Spleen (tissue), 11 donors: ENCODE measurements around the gene TPST1. TPM values are rescaled to one million over a fixed set of nuclear protein-coding genes. Genes with fewer than 3 reads are reported as not detected.
"Not testable (repeated sequence)": the region's sequence is repeated elsewhere in the genome, so short reads cannot be mapped to it uniquely, and the experiment has no call there.

Source experiments
- DNase-seq: peaks from one replicate; pipeline ENCODE4 v3.0.0-alpha.2; 2020
- H3K27ac ChIP-seq, 8 donors: fragments of 200-600 bp; sonication (generic) in 7 of 8; 1 replicate in 4 of 8; 2 replicates in 4 of 8; pipeline versions ENCODE4 v1.5.0 to v1.8.0; 2016 to 2021; ENCODE audit warnings: inconsistent platforms in 4 of 8, mild to moderate bottlenecking in 4 of 8, moderate library complexity in 1 of 8
- H3K27me3 ChIP-seq, 7 donors: fragments of 200-600 bp; sonication (generic) in 6 of 7; replicated peaks in 1 of 7; 1 replicate in 4 of 7; 2 replicates in 3 of 7; pipeline versions ENCODE4 v1.5.0 to v1.8.0; 2016 to 2021; ENCODE audit warnings: inconsistent platforms in 3 of 7, mild to moderate bottlenecking in 1 of 7
- H3K36me3 ChIP-seq, 6 donors: fragments of 200-600 bp; sonication (generic) in 5 of 6; 1 replicate in 4 of 6; 2 replicates in 2 of 6; pipeline versions ENCODE4 v1.5.0 to v1.8.0; 2016 to 2021; ENCODE audit warnings: inconsistent platforms in 2 of 6
- H3K4me1 ChIP-seq, 6 donors: fragments of 200-600 bp; sonication (generic) in 5 of 6; 1 replicate in 3 of 6; 2 replicates in 3 of 6; pipeline versions ENCODE4 v1.5.0 to v1.8.0; 2016 to 2021; ENCODE audit warnings: inconsistent platforms in 3 of 6
- H3K4me3 ChIP-seq, 8 donors: fragments of 200-600 bp; sonication (generic) in 7 of 8; 1 replicate in 4 of 8; 2 replicates in 4 of 8; pipeline versions ENCODE4 v1.5.0 to v1.8.0; 2016 to 2021; ENCODE audit warnings: inconsistent platforms in 4 of 8, mild to moderate bottlenecking in 4 of 8, moderate library complexity in 2 of 8
- H3K9me3 ChIP-seq, 8 donors: fragments of 200-600 bp; sonication (generic) in 7 of 8; 1 replicate in 4 of 8; 2 replicates in 4 of 8; pipeline versions ENCODE4 v1.5.0 to v1.8.0; 2016 to 2021; ENCODE audit warnings: inconsistent platforms in 4 of 8
- POLR2A ChIP-seq, 3 donors: fragments of 450-650 bp; IDR thresholded peaks; one replicate each; pipeline ENCODE4 v1.5.1; 2017; ENCODE audit warnings: antibody characterized with exemption in 3 of 3, mild to moderate bottlenecking in 1 of 3
- POLR2AphosphoS5 ChIP-seq, 3 donors: sonication (generic); formaldehyde crosslinking; IDR thresholded peaks; one replicate each; pipeline ENCODE4 v1.5.1; 2017; ENCODE audit warnings: antibody characterized with exemption in 3 of 3
- WGBS, 5 donors: extraction: QIAGEN DNeasy Blood & Tissue Kit in 3 of 5; methylation state at CpG; one replicate each; pipeline versions ENCODE4 v1.1.5 to v1.1.7; 2013 to 2018; 5-methylcytosine and 5-hydroxymethylcytosine counted together
- intact Hi-C: fragments of 100-400 bp; cut with DNase I; formaldehyde crosslinking; loops from one replicate; pipeline ENCODE4 v1.15.0; 2023; ENCODE audit warnings: low total_unique reads
- polyA plus RNA-seq, 3 donors: library from polyadenylated mRNA; stranded (reverse); fragments of 200-250 nt; gene quantifications; one replicate each; pipeline ENCODE4 v1.2.1, GENCODE V29; 2013
- total RNA-seq, 7 donors: library from RNA; depleted of rRNA in 3 of 7; stranded (reverse); fragments of >200 nt in 3 of 7; fragmentation: NEBNext Ultra II Directional in 4 of 7; extraction: Animal tissue kit (Norgen Biotek cat#: 25700) in 4 of 7; gene quantifications; one replicate each; pipeline versions ENCODE4 v1.1.0 to v1.2.1, GENCODE V29; 2016 to 2021
- TF ChIP-seq, protein P1 (sequence below), 11 experiments: fragments of 200-600 bp in 7 of 11; fragments of 450-650 bp in 4 of 11; sonication (generic) in 4 of 11; IDR thresholded peaks in 8 of 11; conservative IDR thresholded peaks in 3 of 11; 1 replicate in 7 of 11; 2 replicates in 4 of 11; pipeline versions ENCODE4 v1.4.0 to v1.8.0; 2016 to 2021; ENCODE audit warnings: antibody characterized with exemption in 11 of 11, inconsistent platforms in 4 of 11, mild to moderate bottlenecking in 1 of 11
- donor health status: healthy with polysubstance abuse.
- donor health status: DM: no; HTN: no; CAD: no; lungs with moderate emphysema.
- donor health status: DM: no; HTN: no; CAD: no.
- donor health status: Bipolar disorder and iron deficiency.
- donor health status: healthy.
- donor health status: DM: no; HTN: no; CAD: no.
- donor health status: DM: yes; HTN: yes; CAD: no.

Gene TPST1
- total and polyA plus RNA-seq, 10 donors: 4.8 to 58.5 (median 27.1) TPM

DNA sequence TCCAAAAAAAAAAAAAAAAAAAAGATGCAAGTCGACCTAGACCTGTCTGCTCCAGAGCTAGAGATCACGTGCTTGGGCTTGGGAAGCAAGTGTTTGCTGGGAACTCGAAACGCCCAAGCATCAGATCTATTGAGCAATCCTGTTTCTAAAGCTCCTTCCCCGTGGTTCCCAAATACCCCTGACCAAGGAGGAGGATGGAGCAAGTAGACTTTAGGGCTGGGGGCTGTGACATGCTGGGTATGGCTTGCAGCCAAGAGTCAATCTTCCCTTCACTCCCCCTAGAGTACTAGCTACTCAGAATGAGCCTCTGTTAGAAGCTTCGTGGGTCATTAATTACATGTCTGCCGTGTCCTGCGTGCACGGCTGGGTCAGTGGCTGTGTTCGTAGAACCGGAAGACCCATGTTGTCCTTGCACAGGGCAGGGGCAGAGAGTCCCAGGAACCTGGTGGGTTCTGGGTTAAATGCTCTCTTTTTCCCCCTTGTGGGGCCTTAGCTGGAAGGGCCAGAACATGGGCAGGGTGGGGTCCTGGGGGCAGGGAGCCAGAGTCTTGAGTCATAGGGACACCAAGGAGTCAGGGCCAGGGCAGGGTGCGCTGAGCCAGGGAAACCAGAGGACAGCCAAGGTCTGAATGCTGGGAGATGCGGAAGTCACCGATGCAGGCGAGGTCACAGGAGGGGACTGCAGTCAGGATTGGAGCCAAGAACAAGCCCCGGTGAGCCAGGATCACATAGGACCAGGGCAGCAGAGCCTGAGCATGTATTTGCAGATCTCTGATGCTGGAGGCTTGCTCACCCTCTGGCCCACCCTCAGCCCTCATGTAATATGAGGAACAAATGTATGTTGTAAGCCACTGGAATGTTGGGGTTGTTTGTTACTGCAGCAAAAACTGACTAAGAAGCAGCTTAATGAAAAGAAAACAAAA, 34.6 kb upstream of the TPST1 start:
- peak overlapping the region in 5 of 8 donors; percentile 36 to 56 (median 48) for H3K27ac ChIP-seq
- WGBS, 5 donors: 53 to 64% (median 57%) methylated on average over 15 to 16 of the region's 16 CpGs
- no peaks in the 10 kb centered on the region for H3K27me3 ChIP-seq
- peaks cover 0 to 23% (median 3%) of the 10 kb centered on the region in 6 donors for H3K4me1 ChIP-seq
- intact Hi-C loops: no loop called here
- H3K36me3 ChIP-seq: no peaks in the 10 kb centered on the region
- no peak overlapping the region for H3K4me3 ChIP-seq
- TF ChIP-seq POLR2A (IDR thresholded peaks at IDR 0.05): no peak
- peak; percentile 77 to 83 (median 81) for TF ChIP-seq POLR2AphosphoS5 (IDR thresholded peaks at IDR 0.05)
- H3K9me3 ChIP-seq: no peaks in the 10 kb centered on the region
- peak; percentile 76 for DNase-seq

DNA sequence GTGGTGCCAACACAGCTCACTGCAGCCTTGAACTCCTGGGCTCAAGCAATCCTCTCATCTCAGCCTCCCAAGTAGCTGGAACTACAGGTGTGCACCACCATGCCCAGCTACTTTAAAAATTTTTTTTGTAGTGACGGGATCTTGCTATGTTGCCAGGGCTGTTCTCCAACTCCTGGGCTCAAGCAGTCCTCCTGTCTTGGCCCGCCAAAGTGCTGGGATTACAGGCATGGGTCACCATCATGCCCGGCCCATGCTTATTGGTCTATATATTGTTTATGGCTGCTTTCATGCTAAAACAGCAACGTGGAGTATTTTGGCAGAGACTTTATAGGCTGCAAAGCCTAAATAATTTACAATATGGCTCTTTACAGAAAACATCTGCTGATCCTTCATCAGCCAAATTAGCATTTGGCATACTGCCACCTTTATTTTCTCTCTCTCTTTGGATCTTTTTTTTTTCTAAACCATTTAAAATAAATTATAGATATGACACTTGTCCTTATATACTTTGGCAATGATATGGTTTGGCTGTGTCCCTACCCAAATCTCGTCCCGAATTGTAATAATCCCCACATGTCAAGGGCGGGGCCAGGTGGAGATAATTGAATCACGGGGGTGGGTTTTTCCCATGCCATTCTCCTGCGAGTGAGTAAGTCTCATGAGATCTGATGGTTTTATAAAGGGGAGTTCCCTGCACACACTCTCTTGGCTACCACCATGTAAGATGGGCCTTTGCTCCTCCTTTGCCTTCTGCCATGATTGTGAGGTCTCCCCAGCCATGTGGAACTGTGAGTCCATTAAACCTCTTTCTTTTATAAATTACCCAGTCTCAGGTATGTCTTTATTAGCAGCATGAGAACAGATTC, 32.4 kb upstream of the TPST1 start:
- peaks cover 0 to 19% (median 2%) of the 10 kb centered on the region in 6 donors for H3K4me1 ChIP-seq
- H3K36me3 ChIP-seq, H3K9me3 ChIP-seq, intact Hi-C loops, H3K27ac ChIP-seq, H3K4me3 ChIP-seq, DNase-seq, H3K27me3 ChIP-seq: not testable (repeated sequence)
- WGBS, 5 donors: 75 to 86% (median 78%) methylated on average over 9 of the region's 9 CpGs

DNA sequence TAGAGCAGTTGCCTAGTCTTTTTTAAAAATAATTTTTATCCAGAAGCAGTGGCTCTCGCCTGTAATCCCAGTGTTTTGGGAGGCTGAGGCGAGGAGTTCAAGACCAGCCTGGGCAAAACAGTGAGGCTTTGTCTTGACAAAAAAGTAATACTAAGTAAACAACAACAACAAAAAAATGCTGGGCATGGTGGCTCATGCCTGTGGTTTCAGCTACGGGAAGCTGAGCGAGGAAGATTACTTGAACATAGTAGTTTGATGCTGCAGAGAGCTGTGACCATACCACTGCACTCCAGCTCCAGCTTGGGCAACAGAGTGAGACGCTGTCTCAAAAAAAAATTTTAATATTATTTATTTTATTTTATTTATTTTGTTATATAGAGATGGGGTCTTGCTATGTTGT, 31.3 kb upstream of the TPST1 start:
- DNase-seq: no peak
- TF ChIP-seq POLR2AphosphoS5 (IDR thresholded peaks at IDR 0.05): no peak
- TF ChIP-seq, protein P1, sequence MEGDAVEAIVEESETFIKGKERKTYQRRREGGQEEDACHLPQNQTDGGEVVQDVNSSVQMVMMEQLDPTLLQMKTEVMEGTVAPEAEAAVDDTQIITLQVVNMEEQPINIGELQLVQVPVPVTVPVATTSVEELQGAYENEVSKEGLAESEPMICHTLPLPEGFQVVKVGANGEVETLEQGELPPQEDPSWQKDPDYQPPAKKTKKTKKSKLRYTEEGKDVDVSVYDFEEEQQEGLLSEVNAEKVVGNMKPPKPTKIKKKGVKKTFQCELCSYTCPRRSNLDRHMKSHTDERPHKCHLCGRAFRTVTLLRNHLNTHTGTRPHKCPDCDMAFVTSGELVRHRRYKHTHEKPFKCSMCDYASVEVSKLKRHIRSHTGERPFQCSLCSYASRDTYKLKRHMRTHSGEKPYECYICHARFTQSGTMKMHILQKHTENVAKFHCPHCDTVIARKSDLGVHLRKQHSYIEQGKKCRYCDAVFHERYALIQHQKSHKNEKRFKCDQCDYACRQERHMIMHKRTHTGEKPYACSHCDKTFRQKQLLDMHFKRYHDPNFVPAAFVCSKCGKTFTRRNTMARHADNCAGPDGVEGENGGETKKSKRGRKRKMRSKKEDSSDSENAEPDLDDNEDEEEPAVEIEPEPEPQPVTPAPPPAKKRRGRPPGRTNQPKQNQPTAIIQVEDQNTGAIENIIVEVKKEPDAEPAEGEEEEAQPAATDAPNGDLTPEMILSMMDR (IDR thresholded peaks at IDR 0.05 in 8 of 11, conservative IDR thresholded peaks at IDR 0.05 in 3 of 11): no peak
- no peak for TF ChIP-seq POLR2A (IDR thresholded peaks at IDR 0.05)
- peaks cover 0 to 14% (median 0%) of the 10 kb centered on the region in 6 donors for H3K4me1 ChIP-seq
- no peak overlapping the region for H3K27ac ChIP-seq
- H3K27me3 ChIP-seq: no peaks in the 10 kb centered on the region
- intact Hi-C loops: no loop called here
- H3K4me3 ChIP-seq: no peak overlapping the region
- H3K9me3 ChIP-seq: peaks cover 0 to 7% (median 0%) of the 10 kb centered on the region in 8 donors
- H3K36me3 ChIP-seq: no peaks in the 10 kb centered on the region
- 93 to 97% (median 95%) methylated on average over 5 of the region's 5 CpGs for WGBS, 5 donors

DNA sequence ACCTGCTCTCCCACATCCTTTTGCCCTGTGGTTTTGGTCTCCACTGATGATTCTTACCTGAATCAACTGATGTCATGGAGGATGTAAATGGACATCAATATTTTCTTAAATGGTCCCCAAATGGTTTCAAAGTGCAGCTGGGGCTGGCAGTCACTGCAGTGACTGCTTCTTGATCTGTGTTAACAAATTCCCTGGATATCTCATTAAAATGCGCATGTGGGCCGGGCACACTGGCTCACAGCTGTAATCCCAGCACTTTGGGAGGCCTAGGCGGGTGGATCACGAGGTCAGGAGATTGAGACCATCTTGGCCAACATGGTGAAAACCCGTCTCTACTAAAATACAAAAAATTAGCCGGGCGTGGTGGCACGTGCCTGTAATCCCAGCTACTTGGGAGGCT, 30.1 kb upstream of the TPST1 start:
- intact Hi-C loops, DNase-seq, H3K36me3 ChIP-seq, H3K27me3 ChIP-seq, H3K9me3 ChIP-seq, H3K4me3 ChIP-seq, H3K27ac ChIP-seq: not testable (repeated sequence)
- WGBS, 5 donors: 89 to 97% (median 91%) methylated on average over 8 of the region's 8 CpGs
- peaks cover 0 to 14% (median 0%) of the 10 kb centered on the region in 6 donors for H3K4me1 ChIP-seq

DNA sequence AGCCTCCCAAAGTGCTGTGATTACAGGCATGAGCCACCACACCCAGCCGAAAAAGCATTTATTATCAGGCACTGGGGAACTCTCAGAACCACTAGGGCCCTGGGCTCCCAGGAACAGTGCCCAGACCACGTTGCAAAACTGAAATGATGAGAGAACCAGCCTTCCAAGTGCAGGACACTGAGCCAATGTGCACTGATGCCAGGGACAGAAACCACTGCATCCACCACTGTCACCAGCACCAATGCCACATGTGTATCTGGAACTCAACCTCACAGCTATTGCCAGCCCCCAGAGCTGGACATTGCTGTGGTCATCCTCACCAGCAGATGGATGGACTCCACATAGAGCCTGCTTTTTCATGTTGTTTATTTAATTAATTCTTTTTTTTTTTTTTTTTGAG, 28.2 kb upstream of the TPST1 start:
- intact Hi-C loops: no loop called here
- TF ChIP-seq POLR2AphosphoS5 (IDR thresholded peaks at IDR 0.05) (no peak), POLR2A (IDR thresholded peaks at IDR 0.05) (no peak)
- TF ChIP-seq, protein P1 (IDR thresholded peaks at IDR 0.05 in 8 of 11, conservative IDR thresholded peaks at IDR 0.05 in 3 of 11): no peak
- DNase-seq: no peak
- no peaks in the 10 kb centered on the region for H3K4me1 ChIP-seq
- peaks cover 0 to 7% (median 0%) of the 10 kb centered on the region in 8 donors for H3K9me3 ChIP-seq
- H3K27me3 ChIP-seq: no peaks in the 10 kb centered on the region
- H3K4me3 ChIP-seq: no peak overlapping the region
- 52 to 93% (median 78%) methylated on average over 2 of the region's 2 CpGs for WGBS, 5 donors
- H3K27ac ChIP-seq: no peak overlapping the region
- H3K36me3 ChIP-seq: no peaks in the 10 kb centered on the region
